ENCODE data around the gene HIPK2. TPM values are rescaled to one million over a fixed set of nuclear protein-coding genes. Genes with fewer than 3 reads are reported as not detected.

HIPK2 gene
- total and polyA plus RNA-seq, 10 of the 15 experiments (the other 5 are each of a cell fraction or from before 2014, with no cell fraction given), result 1.7 to 39.0 (median 9.4) TPM

DNA sequence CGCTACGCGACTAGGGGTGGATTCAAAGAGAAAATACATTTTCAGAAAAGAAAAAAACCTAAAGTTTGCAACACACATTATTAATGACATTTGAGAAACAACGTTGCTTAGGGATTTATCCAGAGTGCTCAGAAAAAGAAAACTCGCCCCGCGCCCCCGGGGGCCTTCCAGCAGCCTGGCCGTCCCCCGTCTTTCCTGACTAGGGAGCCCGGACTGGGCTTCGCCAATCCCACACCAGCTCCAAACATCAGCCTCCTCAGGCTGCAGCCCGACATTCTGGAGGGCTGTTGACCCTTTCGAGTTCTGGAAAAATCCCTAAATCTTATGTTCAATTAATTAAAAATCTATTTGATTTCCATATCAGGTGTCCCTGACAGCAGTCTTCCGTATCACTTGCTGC lies 205.7 kb downstream of the HIPK2 start:
- WGBS (ENCODE audit: insufficient coverage, insufficient replicate concordance, low lambda C conversion rate, missing lambda C conversion rate), result 100% methylated on average over 15 of the region's 15 CpGs
- Histone ChIP-seq H3K27me3 (replicated peaks in 1 of 2; ENCODE audit: control insufficient read depth in 2 of 2, insufficient read depth in 2 of 2, low read length in 1 of 2) (no peaks in the 10 kb centered on the region), H2AFZ (ENCODE audit: control insufficient read depth, low read depth, low read length) (no peak overlapping the region), H3K27ac (ENCODE audit: control insufficient read depth, insufficient read depth) (no peak overlapping the region), H3K9ac (ENCODE audit: control insufficient read depth, insufficient read depth, low read length) (no peak overlapping the region), H3K9me3 (replicated peaks; ENCODE audit: control insufficient read depth, insufficient read depth, low read length) (no peaks in the 10 kb centered on the region), H4K20me1 (ENCODE audit: control insufficient read depth, insufficient read depth) (no peaks in the 10 kb centered on the region), H3K36me3 (ENCODE audit: control insufficient read depth in 2 of 2, insufficient read depth in 2 of 2, low read length in 1 of 2) (peaks cover 0 to 3% of the 10 kb centered on the region in 2 experiments), H3K4me3 (no peak overlapping the region), H3K4me1 (ENCODE audit: control insufficient read depth, insufficient read depth, low read length) (no peaks in the 10 kb centered on the region), H3K79me2 (ENCODE audit: control insufficient read depth, insufficient read depth, low read length) (no peaks in the 10 kb centered on the region), H3K4me2 (ENCODE audit: control insufficient read depth, insufficient read depth) (no peak overlapping the region)
- in situ Hi-C loops (cut with MboI) (no loop called here), intact Hi-C loops (cut with micrococcal nuclease; ENCODE audit: unreplicated experiment) (no loop called here)
- FAIRE-seq (no peak), DNase-seq (ENCODE audit: low read depth, low spot score) (no peak), ATAC-seq (no peak)
- POLR2A ChIA-PET, result no interaction called here
- RAD21 ChIA-PET (ENCODE audit: unreplicated experiment), result no interaction called here
- CTCF ChIA-PET, result interaction anchor here (0.6 kb wide), 1 partner anchor 328 kb away, joined by 3 read pairs; no protein-coding TSS in a partner anchor
- SMC1A ChIA-PET (ENCODE audit: uncharacterized antibody, unreplicated experiment), result no interaction called here
- no TSS peak for BruUV-seq (replicated peaks)
- TF ChIP-seq ZZZ3 (IDR thresholded peaks at IDR 0.05; ENCODE audit: control insufficient read depth, insufficient read length, low read depth), result no peak
- TF ChIP-seq SMC3 (IDR thresholded peaks at IDR 0.05; ENCODE audit: borderline replicate concordance, low read length), result no peak
- TF ChIP-seq, protein P1, sequence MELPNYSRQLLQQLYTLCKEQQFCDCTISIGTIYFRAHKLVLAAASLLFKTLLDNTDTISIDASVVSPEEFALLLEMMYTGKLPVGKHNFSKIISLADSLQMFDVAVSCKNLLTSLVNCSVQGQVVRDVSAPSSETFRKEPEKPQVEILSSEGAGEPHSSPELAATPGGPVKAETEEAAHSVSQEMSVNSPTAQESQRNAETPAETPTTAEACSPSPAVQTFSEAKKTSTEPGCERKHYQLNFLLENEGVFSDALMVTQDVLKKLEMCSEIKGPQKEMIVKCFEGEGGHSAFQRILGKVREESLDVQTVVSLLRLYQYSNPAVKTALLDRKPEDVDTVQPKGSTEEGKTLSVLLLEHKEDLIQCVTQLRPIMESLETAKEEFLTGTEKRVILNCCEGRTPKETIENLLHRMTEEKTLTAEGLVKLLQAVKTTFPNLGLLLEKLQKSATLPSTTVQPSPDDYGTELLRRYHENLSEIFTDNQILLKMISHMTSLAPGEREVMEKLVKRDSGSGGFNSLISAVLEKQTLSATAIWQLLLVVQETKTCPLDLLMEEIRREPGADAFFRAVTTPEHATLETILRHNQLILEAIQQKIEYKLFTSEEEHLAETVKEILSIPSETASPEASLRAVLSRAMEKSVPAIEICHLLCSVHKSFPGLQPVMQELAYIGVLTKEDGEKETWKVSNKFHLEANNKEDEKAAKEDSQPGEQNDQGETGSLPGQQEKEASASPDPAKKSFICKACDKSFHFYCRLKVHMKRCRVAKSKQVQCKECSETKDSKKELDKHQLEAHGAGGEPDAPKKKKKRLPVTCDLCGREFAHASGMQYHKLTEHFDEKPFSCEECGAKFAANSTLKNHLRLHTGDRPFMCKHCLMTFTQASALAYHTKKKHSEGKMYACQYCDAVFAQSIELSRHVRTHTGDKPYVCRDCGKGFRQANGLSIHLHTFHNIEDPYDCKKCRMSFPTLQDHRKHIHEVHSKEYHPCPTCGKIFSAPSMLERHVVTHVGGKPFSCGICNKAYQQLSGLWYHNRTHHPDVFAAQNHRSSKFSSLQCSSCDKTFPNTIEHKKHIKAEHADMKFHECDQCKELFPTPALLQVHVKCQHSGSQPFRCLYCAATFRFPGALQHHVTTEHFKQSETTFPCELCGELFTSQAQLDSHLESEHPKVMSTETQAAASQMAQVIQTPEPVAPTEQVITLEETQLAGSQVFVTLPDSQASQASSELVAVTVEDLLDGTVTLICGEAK (IDR thresholded peaks at IDR 0.05; ENCODE audit: borderline replicate concordance), result no peak
- TF ChIP-seq SMAD1 (IDR thresholded peaks at IDR 0.05; ENCODE audit: low read depth, partially characterized antibody), result no peak
- TF ChIP-seq, protein P2, sequence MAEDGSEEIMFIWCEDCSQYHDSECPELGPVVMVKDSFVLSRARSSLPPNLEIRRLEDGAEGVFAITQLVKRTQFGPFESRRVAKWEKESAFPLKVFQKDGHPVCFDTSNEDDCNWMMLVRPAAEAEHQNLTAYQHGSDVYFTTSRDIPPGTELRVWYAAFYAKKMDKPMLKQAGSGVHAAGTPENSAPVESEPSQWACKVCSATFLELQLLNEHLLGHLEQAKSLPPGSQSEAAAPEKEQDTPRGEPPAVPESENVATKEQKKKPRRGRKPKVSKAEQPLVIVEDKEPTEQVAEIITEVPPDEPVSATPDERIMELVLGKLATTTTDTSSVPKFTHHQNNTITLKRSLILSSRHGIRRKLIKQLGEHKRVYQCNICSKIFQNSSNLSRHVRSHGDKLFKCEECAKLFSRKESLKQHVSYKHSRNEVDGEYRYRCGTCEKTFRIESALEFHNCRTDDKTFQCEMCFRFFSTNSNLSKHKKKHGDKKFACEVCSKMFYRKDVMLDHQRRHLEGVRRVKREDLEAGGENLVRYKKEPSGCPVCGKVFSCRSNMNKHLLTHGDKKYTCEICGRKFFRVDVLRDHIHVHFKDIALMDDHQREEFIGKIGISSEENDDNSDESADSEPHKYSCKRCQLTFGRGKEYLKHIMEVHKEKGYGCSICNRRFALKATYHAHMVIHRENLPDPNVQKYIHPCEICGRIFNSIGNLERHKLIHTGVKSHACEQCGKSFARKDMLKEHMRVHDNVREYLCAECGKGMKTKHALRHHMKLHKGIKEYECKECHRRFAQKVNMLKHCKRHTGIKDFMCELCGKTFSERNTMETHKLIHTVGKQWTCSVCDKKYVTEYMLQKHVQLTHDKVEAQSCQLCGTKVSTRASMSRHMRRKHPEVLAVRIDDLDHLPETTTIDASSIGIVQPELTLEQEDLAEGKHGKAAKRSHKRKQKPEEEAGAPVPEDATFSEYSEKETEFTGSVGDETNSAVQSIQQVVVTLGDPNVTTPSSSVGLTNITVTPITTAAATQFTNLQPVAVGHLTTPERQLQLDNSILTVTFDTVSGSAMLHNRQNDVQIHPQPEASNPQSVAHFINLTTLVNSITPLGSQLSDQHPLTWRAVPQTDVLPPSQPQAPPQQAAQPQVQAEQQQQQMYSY (CRISPR knock-in tag; IDR thresholded peaks at IDR 0.05), result no peak
- no peak for TF ChIP-seq BHLHE40 (IDR thresholded peaks at IDR 0.05; ENCODE audit: borderline replicate concordance in 1 of 2, low read depth in 2 of 2, low read length in 1 of 2)
- no peak for TF ChIP-seq SRF (IDR thresholded peaks at IDR 0.05; ENCODE audit: low read depth in 2 of 2, low read length in 2 of 2)
- TF ChIP-seq POLR2AphosphoS2 (IDR thresholded peaks at IDR 0.05; ENCODE audit: low read depth, low read length), result no peak

Measured in GM12878 (cell line).